Superior temporal gyrus (tissue), 1 donor: ENCODE data around the gene DNAJC16.
A peak's percentile ranks its signal among the peaks of the same experiment; 100 is the strongest.

ENCODE experiments used
- DNase-seq: peaks from one replicate; pipeline ENCODE4 v3.0.0-alpha.2; 2016; ENCODE audit errors: extremely low spot score

Gene DNAJC16

DNA sequence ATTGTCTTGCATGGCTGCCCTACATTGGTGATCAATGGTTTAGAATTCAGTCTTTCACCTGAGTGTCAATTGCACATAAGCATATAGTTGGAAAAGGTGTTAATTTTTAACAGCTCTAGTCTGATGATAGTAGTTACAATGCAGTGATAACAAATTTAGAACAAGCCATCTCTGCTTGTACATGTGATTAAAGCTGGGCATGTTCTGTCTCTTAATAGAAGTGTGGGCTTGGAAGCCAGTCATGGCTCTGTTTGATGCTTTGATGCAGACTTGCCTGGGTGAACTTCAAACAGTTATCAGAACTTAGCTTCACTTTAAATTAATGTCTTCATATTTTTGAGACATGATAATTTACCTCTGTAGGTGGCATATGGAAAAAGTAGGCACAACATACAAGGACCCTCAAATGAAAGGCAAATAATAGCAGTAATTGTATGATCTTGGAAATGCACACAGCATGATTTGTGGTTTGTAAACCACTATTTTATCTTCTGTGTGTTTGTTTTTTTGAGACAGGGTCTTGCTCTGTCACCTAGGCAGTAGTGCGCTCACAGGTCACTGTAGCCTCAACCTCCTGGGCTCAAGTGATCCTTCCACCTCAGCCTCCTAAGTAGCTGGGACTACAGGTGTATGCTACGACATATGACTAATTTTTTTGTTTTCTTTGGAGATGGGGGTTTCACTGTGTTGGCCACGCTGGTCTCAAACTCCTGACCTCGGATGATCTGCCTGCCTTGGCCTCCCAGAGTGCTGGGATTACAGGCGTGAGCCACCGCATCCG is 94.4 kb downstream of the DNAJC16 start:
- DNase-seq, result no peak

DNA sequence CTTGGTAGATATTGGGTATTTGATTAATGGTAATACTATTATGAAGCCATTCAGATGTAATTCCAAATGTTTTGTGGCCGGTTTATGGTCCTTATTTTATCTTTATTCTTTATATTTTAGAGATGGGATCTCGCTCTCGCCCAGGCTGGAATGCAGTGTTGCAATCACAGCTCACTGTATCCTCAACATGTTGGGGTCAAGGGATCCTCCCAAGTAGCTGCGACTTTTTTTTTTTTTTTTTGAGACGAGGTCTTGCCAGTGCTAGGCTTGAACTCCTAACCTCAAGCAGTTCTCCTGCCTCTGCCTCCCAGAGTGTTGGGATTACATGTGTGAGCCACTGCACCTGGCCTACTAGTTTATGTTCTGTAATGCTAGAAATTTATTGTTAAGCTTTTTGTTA is 95.3 kb downstream of the DNAJC16 start:
- no peak for DNase-seq

DNA sequence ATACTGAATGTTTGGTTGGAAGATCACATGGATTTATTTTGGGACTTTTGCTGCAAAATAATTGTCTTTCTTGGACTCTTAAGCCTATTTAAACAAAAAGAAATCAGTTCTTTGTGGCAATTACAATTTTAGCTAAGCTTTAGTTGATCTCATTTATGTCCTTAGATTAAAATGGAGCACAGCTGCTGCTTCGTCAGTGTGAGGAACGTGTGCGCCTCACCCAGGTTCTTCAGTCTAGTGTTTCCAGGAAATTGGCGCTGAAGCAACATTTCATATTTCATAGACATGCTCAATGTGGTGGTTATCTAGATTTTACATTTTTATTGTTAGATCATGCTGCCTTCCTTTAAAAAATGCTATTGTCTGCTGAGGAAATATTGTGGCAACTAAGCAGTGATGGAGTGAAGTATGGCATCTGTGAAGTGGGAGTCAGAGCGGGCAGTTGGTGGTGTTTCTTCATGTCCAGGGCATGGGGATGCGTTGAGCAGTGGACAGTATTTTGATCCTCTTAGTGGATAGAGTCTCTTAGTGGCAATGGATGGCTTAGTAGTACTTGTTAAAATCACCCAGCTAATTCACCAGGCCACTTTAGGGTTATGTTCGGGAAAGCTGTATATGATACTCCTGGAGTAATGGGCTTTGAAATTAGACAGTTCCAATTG is 96.2 kb downstream of the DNAJC16 start:
- peak; percentile 39 for DNase-seq

DNA sequence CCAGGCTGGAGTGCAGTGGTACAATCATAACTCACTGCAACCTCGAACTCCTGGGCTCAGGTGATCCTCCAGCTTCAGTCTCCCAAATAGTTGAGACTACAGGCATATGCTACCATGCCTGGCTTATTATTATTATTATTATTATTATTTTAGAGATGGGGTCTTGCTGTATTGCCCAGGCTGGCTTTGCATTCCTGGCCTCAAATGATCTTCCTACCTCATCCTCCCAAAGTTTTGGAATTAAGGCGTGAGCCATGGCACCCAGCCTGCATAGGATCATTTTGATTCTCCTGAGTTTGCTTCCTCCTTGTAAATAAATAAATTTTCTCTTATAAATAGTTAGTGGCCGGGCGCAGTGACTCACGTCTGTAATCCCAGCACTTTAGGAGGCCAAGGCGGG is 96.8 kb downstream of the DNAJC16 start:
- no peak for DNase-seq

DNA sequence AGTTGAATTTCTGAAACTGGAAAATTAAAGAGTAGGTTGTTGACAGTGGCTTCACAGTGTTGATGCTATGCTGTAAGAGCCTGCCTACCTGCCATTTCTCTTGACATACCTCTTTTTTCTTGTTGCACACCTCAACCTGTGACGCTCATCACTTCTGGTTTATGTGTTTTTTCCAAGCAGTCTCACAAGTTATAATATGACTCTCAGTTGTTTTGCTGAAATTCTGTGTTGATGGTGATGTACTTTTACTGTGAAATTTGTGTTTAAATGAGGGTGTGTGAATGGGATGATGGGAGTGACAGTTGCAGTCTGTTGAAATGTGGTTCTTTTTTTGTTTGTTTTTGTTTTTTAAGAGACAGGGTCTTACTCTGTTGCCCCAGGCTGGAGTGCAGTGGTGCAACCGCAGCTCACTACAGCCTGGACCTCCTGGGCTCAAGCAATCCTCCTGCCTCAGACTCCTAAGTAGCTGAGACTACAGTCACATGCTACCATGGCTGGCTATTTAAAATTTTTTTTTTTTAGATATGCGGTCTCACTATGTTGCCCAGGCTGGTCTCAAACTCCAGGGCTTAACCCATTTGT is 97.6 kb downstream of the DNAJC16 start:
- no peak for DNase-seq

DNA sequence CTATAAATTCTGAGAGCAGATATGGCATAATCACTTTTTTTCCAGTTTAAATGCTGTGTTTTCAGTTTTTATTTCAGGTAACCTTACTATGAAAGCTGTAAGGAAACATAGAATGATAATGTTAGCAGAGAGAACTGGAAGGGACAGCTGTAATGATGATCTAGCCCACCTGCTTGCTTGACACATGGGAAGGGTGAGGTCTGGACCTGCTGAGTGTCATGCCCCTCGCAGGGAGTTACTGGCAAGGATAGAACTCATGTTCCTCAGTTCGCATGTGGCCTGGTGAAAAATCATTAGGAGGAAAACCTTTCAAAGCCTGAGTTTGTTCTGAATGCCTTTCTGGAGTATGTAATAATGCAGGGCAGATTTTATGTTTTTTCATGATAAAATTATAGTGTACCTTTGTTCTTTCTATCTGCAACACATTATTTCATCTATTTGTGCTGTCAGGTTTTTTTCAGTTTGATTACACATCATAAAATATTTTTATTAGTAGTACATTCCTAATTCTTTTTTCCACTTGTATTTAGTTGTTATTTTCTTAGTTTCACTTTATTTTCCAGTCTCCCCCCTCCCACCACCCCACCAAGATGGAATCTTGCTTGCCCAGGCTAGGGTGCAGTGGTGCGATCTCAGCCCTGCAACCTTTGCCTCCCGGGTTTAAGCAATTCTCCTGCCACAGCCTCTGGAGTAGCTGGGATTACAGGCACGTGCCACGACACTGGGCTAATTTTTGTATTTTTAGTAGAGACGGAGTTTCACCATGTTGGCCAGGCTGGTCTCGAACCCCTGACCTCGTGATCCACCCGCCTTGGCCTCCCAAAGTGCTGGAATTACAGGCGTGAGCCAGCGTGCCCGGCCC is 98.6 kb downstream of the DNAJC16 start:
- DNase-seq, result no peak
